Dedifferentiated amniotic fluid mesenchymal stem cell (primary cell): ENCODE results near the gene SLC26A1.

Source experiments
- DNase-seq: peaks from one replicate; pipeline ENCODE4 v3.0.0-alpha.2; 2016; ENCODE audit errors: extremely low spot score

Gene SLC26A1

GRCh38 chr4:1029529-1029928 lies 36.3 kb upstream of the SLC26A1 start:
- DNase-seq: no peak

- DNase-seq: no peak
These were observed 35.5 kb upstream of the SLC26A1 start for GRCh38 chr4:1028574-1029220.

DNA sequence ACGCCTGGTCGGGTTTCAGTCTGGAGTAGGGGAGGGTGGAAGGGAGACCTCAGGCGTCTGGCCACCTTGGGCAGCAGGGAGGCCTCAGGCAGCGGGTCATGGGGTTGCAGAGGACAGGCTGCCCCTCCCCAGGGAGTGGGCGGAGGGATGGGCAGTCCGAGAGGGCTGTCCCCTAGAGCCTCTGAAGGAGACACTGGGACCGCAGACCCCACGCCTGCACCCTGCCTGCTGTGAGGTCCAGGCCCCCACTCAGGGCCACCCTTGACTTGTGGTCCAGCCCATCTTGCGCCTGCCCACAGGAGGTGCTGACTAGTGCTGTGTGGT lies 34.7 kb upstream of the SLC26A1 start:
- no peak for DNase-seq

GRCh38 chr4:1027219-1027914 lies 34.2 kb upstream of the SLC26A1 start:
- no peak for DNase-seq

DNA sequence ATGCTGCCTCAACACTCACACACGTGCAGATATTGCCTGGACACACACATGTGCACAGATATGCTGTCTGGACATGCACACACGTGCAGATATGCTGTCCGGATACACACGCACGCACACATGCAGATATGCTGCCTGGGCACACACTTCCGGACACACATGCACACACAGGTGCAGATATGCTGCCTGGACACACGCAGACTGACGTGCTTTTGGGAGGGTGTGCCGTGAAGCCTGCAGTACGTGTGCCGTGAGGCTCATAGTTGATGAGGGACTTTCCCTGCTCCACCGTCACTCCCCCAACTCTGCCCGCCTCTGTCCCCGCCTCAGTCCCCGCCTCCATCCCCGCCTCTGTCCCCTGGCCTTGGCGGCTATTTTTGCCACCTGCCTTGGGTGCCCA lies 32.9 kb upstream of the SLC26A1 start:
- no peak for DNase-seq

- DNase-seq: no peak
These were observed 31.8 kb upstream of the SLC26A1 start for GRCh38 chr4:1024882-1025545.

DNA sequence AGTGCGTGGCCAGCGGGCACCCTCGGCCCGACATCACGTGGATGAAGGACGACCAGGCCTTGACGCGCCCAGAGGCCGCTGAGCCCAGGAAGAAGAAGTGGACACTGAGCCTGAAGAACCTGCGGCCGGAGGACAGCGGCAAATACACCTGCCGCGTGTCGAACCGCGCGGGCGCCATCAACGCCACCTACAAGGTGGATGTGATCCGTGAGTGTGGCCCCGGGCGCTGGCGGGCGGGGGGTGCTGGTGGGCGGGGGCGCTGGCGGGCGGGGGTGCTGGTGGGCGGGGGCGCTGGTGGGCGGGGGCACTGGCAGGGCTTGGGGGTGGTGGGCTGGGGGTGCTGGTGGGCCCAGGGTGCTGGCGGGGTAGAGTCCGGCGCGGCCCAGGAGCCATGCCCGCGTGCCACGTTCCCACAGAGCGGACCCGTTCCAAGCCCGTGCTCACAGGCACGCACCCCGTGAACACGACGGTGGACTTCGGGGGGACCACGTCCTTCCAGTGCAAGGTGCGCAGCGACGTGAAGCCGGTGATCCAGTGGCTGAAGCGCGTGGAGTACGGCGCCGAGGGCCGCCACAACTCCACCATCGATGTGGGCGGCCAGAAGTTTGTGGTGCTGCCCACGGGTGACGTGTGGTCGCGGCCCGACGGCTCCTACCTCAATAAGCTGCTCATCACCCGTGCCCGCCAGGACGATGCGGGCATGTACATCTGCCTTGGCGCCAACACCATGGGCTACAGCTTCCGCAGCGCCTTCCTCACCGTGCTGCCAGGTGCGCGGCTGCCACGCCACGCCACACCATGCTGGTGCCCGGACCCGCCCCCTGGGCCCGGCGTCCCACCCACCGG lies 30.9 kb upstream of the SLC26A1 start:
- no peak for DNase-seq

GRCh38 chr4:1023075-1023640 lies 30.0 kb upstream of the SLC26A1 start:
- DNase-seq: no peak

DNA sequence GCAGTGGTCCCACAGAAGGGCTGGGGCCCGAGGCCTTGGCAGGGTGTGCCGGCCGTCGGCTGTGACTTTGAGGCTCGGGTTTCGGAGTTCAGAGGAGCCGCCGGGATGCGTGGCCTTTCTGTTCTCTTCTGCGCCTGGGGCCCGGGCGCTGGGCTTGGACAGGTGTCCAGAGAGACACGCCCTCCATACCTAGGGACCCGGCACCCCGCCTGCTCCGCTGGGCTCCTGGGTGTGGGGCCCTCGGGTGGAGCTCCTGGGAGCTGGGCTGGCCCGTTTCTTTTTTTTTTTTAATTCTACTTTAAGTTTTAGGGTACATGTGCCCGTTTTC lies 29.5 kb upstream of the SLC26A1 start:
- no peak for DNase-seq

- DNase-seq: no peak
These were observed 29.0 kb upstream of the SLC26A1 start for GRCh38 chr4:1022051-1022738.

- no peak for DNase-seq
These were observed 28.3 kb upstream of the SLC26A1 start for GRCh38 chr4:1021386-1022050.

DNA sequence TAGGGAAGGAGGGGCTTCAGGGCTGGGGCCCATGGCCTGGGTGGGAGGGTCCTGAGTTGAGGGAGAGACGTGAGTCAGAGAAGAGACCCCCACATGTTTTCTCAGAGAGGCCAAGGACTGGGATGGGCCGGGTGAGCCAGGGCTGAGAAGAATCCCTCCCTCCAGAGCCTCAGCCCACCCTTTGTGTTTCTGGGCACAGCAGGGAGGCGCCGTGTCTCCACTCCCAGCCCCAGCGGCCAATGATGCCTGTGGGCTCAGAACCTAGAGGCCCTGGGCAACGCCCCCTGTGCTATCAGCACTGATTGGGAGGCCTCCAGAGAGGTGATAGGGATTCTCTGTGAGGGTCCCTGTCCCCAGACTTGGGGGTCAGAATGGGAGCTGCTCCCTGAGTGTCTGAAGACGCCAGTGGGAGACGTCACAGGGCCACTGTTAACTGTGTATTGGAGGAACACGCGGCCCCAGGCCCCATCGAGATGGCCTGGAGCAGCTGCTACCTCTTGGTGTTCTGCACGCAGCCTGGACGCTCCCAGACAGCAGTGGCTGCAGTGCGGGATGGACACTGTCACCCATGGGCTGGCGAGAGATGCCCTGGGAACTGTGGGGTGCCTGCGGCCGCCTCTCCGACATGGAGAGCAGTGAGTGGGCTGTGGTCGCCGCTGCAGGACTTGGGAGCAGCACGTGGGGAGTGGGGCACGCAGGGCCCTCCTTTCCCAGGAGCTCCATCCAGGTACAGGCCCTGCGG lies 26.7 kb upstream of the SLC26A1 start:
- DNase-seq: no peak

DNA sequence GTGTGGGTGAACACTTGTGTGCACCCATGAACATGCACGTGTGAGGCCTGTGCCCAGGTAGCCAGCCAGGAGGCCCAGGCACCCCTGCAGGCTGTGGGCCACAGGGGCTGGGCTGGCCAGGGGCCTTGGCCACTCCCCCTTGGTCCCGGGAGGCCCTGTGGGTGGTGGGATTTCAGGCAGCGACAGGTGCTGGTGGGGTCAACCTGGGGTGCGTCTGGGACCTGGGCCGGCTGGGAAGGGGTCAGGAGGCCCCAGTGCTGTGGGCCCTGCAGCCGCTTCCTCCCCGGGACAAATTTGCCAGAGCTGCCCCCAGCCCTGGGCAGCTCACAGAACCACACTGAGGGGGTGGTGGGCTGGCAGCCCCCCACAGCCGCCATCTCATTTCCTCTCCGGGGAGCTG lies 26.1 kb upstream of the SLC26A1 start:
- no peak for DNase-seq

GRCh38 chr4:1018147-1019020 lies 25.2 kb upstream of the SLC26A1 start:
- no peak for DNase-seq

GRCh38 chr4:1017706-1018105 lies 24.5 kb upstream of the SLC26A1 start:
- no peak for DNase-seq

DNA sequence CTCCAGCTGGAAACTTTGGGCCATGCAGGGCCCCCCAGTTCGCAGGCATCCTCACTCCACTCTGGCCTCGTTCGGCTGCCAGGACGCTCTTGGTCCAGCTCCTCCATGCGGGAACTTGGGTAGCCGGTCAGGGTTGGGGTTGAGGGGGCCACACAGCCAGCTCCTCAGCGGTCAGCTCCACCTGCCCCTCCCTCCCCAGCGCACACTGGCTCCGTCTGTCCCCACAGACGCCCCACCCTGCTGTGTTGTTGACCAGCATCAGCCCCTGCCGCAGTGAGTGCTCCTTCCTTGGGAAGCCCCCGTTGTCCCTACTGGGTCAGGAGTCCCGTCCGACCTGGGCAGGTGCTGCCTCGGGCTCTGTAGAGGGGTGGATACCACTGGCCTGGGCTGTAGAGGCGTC lies 24.0 kb upstream of the SLC26A1 start:
- no peak for DNase-seq

- DNase-seq: no peak
These were observed 22.5 kb upstream of the SLC26A1 start for GRCh38 chr4:1015746-1016145.

DNA sequence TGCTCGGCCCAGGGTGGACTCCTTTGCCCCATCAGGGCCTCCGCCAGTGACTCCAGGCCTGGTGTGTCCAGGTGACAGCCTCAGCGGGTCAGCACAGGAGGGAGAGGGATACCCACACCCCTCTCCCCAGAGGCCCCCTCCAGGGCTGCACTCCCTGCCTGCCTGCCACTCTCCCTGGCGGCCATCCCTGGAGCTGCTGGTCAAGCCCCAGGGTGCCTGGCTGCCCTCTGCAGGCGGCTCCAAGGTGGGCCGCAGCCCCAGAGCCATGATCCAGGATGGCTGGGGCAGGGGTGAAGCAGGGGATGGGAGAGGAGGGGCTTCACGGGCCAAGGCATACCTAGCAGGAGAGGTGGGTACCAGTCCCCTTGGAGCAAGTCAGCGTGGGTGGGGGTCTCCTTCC lies 22.0 kb upstream of the SLC26A1 start:
- no peak for DNase-seq
